ENCODE results near the gene BTBD6.

BTBD6 gene

GRCh38 chr14:105211086-105211757 lies 37.1 kb upstream of the BTBD6 start:
- DNase-seq (ENCODE audit: low read depth in 3 of 3, low spot score in 1 of 3), result no peak

- DNase-seq (ENCODE audit: low read depth in 3 of 3, low spot score in 1 of 3), result no peak
These were observed 36.6 kb upstream of the BTBD6 start for GRCh38 chr14:105211758-105212089.

- DNase-seq (ENCODE audit: low read depth in 3 of 3, low spot score in 1 of 3), result no peak
These were observed 35.6 kb upstream of the BTBD6 start for GRCh38 chr14:105212541-105213300.

- DNase-seq (ENCODE audit: low read depth in 3 of 3, low spot score in 1 of 3), result no peak
These were observed 35.0 kb upstream of the BTBD6 start for GRCh38 chr14:105213361-105213760.

- no peak for DNase-seq (ENCODE audit: low read depth in 3 of 3, low spot score in 1 of 3)
These were observed 33.9 kb upstream of the BTBD6 start for GRCh38 chr14:105214324-105214915.

GRCh38 chr14:105215602-105216001 lies 32.7 kb upstream of the BTBD6 start:
- DNase-seq (ENCODE audit: low read depth in 3 of 3, low spot score in 1 of 3), result no peak

GRCh38 chr14:105216490-105217247 lies 31.7 kb upstream of the BTBD6 start:
- DNase-seq (ENCODE audit: low read depth in 3 of 3, low spot score in 1 of 3), result no peak

GRCh38 chr14:105217774-105218173 lies 30.6 kb upstream of the BTBD6 start:
- no peak for DNase-seq (ENCODE audit: low read depth in 3 of 3, low spot score in 1 of 3)

- DNase-seq (ENCODE audit: low read depth in 3 of 3, low spot score in 1 of 3), result no peak
These were observed 29.7 kb upstream of the BTBD6 start for GRCh38 chr14:105218611-105219010.

- no peak for DNase-seq (ENCODE audit: low read depth in 3 of 3, low spot score in 1 of 3)
These were observed 29.2 kb upstream of the BTBD6 start for GRCh38 chr14:105219043-105219612.

GRCh38 chr14:105219753-105220152 lies 28.6 kb upstream of the BTBD6 start:
- DNase-seq (ENCODE audit: low read depth in 3 of 3, low spot score in 1 of 3), result no peak

GRCh38 chr14:105220699-105221597 lies 27.4 kb upstream of the BTBD6 start:
- no peak for DNase-seq (ENCODE audit: low read depth in 3 of 3, low spot score in 1 of 3)

DNA sequence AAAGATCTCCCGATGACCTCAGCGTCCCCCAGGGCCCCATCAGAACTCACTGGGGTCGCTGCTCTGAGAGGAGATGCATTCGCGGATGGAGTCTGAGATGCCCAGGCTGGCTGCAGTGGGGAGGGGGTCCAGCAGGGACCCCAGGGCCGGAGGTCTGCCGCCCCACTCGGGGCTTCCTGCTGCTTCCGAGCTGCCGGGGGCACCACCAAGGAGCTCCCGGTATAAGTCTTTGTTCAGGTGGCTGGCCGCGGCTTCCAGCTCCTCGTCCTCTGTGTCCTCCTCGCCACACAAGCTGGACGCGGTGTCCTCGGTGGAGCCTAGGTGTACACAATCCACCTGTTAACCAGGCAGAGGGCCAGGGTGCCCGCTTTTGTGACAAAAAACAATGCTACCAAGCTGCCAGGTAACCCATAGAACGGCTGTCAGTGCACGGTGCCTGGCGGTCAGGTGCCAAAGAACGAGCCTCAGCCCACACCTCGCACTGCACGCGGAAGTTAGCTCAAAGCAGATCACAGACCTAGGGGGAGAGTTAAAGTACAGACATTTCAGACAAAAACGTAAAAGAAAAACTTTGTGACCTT lies 26.6 kb upstream of the BTBD6 start:
- DNase-seq (ENCODE audit: low read depth in 3 of 3, low spot score in 1 of 3), result no peak

DNA sequence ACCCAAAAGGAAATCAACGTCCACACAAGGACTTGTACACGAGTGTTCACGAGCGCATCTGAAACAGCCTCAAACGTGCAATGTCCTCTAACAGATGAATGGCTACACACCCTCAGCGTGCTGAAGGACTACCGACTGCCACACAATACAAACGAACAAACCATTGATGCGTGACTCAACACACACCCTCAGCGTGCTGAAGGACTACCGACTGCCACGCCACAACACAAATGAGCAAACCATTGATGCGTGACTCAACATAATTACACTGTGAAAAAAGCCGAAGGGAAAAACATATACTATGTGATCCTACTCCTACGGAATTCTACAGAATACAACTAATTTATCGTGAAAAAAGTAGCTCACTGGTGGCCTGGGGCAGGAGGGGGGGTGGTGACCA lies 25.1 kb upstream of the BTBD6 start:
- DNase-seq (ENCODE audit: low read depth in 3 of 3, low spot score in 1 of 3), result no peak

- DNase-seq (ENCODE audit: low read depth in 3 of 3, low spot score in 1 of 3), result no peak
These were observed 24.4 kb upstream of the BTBD6 start for GRCh38 chr14:105223770-105224544.

GRCh38 chr14:105224845-105225570 lies 23.3 kb upstream of the BTBD6 start:
- no peak for DNase-seq (ENCODE audit: low read depth in 3 of 3, low spot score in 1 of 3)

GRCh38 chr14:105226198-105226597 lies 22.1 kb upstream of the BTBD6 start:
- DNase-seq (ENCODE audit: low read depth in 3 of 3, low spot score in 1 of 3), result no peak

DNA sequence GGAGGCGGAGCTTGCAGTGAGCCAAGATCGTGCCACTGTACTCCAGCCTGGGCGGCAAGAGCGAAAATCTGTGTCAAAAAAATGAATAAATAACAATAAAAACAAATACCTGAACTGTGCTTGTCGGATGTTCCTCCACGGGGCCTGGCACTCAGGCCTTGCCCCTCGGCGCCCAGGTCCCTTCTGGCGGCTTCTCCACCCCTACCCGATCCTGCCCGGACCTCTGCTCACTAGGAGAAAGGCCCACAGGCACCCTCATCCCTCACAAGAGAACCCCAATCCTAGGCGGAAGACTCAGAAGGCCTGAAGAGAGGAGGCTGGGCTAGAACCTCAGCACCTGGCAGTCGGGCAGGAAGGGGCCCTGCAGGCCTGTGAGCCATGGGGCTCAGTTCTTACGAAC lies 21.0 kb upstream of the BTBD6 start:
- no peak for DNase-seq (ENCODE audit: low read depth in 3 of 3, low spot score in 1 of 3)

GRCh38 chr14:105228562-105228961 lies 19.8 kb upstream of the BTBD6 start:
- DNase-seq (ENCODE audit: low read depth in 3 of 3, low spot score in 1 of 3), result no peak
